K562 (cell line): Measurements from ENCODE around the gene LSR. TPM values are rescaled to one million over a fixed set of nuclear protein-coding genes. Genes with fewer than 3 reads are reported as not detected.
A peak's percentile ranks its signal among the peaks of the same experiment; 100 is the strongest.

Experiments used
- CBX5 ChIP-seq: IDR thresholded peaks from 2 replicates; pipeline ENCODE4 v1.6.1; 2014; ENCODE audit warnings: low read depth, borderline replicate concordance
- E2F5 ChIP-seq: sonication (generic); formaldehyde crosslinking; IDR thresholded peaks from 2 replicates; pipeline ENCODE4 v1.8.0; 2022; ENCODE audit warnings: mild to moderate bottlenecking, missing genetic modification reagents
- FIP1L1 ChIP-seq: fragments of 200-400 bp; formaldehyde crosslinking; IDR thresholded peaks from 2 replicates; pipeline ENCODE4 v1.6.1; 2018; ENCODE audit warnings: mild to moderate bottlenecking, low read depth, low read length; ENCODE audit not compliant: poor library complexity, severe bottlenecking
- HMG20B ChIP-seq: fragments of 250-450 bp; sonication (Bioruptor Pico); IDR thresholded peaks from 2 replicates; pipeline ENCODE4 v1.5.0; 2021; ENCODE audit warnings: mild to moderate bottlenecking
- HMGXB4 ChIP-seq: sonication (generic); formaldehyde crosslinking; IDR thresholded peaks from 2 replicates; pipeline ENCODE4 v1.8.1; 2023; ENCODE audit warnings: mild to moderate bottlenecking, missing genetic modification reagents
- RAD21 ChIP-seq, 2 experiments: fragments of 250-450 bp in 1 of 2; fragments of 450-650 bp in 1 of 2; sonication (Bioruptor Pico) in 1 of 2; formaldehyde crosslinking in 1 of 2; IDR thresholded peaks in 1 of 2; conservative IDR thresholded peaks in 1 of 2; 2 replicates each; pipeline versions ENCODE4 v1.4.0 to v1.8.0; 2020 to 2022; ENCODE audit warnings: mild to moderate bottlenecking in 2 of 2, moderate library complexity in 1 of 2
- RFX1 ChIP-seq: fragments of 450-650 bp; IDR thresholded peaks from 2 replicates; pipeline ENCODE4 v1.6.1; 2016; ENCODE audit warnings: mild to moderate bottlenecking, moderate library complexity
- STAT6 ChIP-seq: sonication (generic); formaldehyde crosslinking; IDR thresholded peaks from 2 replicates; pipeline ENCODE4 v1.8.1; 2023; ENCODE audit warnings: mild to moderate bottlenecking, missing genetic modification reagents
- TFAP4 ChIP-seq: sonication (generic); formaldehyde crosslinking; IDR thresholded peaks from 2 replicates; pipeline ENCODE4 v1.8.0; 2022; ENCODE audit warnings: missing genetic modification reagents, mild to moderate bottlenecking, moderate library complexity, borderline replicate concordance
- USF2 ChIP-seq: sonication (generic); formaldehyde crosslinking; IDR thresholded peaks from 2 replicates; pipeline ENCODE4 v1.5.0; 2020; ENCODE audit warnings: missing genetic modification reagents
- ZNF146 ChIP-seq: IDR thresholded peaks from one replicate; pipeline ENCODE4 v1.6.1; 2018; ENCODE audit warnings: missing compliant biosample characterization; ENCODE audit not compliant: unreplicated experiment
- ZNF277 ChIP-seq: fragments of 250-450 bp; sonication (Bioruptor Pico); IDR thresholded peaks from 2 replicates; pipeline ENCODE4 v1.8.0; 2022; ENCODE audit warnings: inconsistent platforms, mild to moderate bottlenecking, moderate library complexity, borderline replicate concordance
- ZNF766 ChIP-seq: fragments of 200-800 bp; sonication (Bioruptor generic); conservative IDR thresholded peaks from 2 replicates; pipeline ENCODE4 v1.6.1; 2016; ENCODE audit warnings: missing genetic modification characterization, missing compliant biosample characterization
- polyA plus RNA-seq, 8 experiments: library from polyadenylated mRNA; depleted of rRNA in 4 of 8; stranded (reverse) in 5 of 8; unstranded in 3 of 8; fragments of >200 nt; fragmentation: Nextera tagmentation in 2 of 8; fragmentation: Illumina TruSeq in 1 of 8; extraction: Ambion mirVana in 2 of 8; extraction: Trizol in 1 of 8; gene quantifications; 2 replicates each; pipeline versions ENCODE4 v1.2.1 to v1.2.3, GENCODE V29; 2011 to 2014; ENCODE audit warnings: inconsistent platforms in 1 of 8, missing spikeins in 1 of 8
- total RNA-seq, 7 experiments: library from RNA; depleted of rRNA in 6 of 7; stranded (reverse); fragments of >200 nt in 6 of 7; fragmentation: Illumina TruSeq in 2 of 7; extraction: Trizol in 2 of 7; gene quantifications; 2 replicates each; pipeline versions ENCODE4 v1.2.1 to v1.2.3, GENCODE V29; 2011 to 2021; ENCODE audit warnings: low replicate concordance in 1 of 7

The LSR gene
- total and polyA plus RNA-seq, 9 of the 15 experiments (the other 6 are each of a cell fraction or from before 2014, with no cell fraction given) = 0.44 to 87.9 (median 28.0) TPM

- TF ChIP-seq HMGXB4 (peak; percentile 74; the same call in 1 of the 2 replicates), USF2 (no peak), RFX1 (no peak), STAT6 (CRISPR knock-in tag) (no peak), ZNF766 (CRISPR knock-in tag) (0 out of 2 replicates have a peak, but pooled peaks have one; percentile 59), TFAP4 (peak; percentile 99), ZNF146 (CRISPR knock-in tag) (no peak), CBX5 (0 out of 2 replicates have a peak, but pooled peaks have one; percentile 33), HMG20B (CRISPR knock-in tag) (no peak), ZNF277 (no peak), E2F5 (no peak), FIP1L1 (peak; percentile 81), RAD21 (CRISPR knock-in tag; conservative IDR thresholded peaks at IDR 0.05 in 1 of 2, IDR thresholded peaks at IDR 0.05 in 1 of 2) (peak; percentile 54 to 67)
Observed at GRCh38 chr19:35269438-35270117, 20.8 kb downstream of the LSR start (continued).
